Uterus (tissue), 2 donors: Measurements from ENCODE around the gene XRCC4.

Source experiments
- POLR2A ChIP-seq, 2 donors: fragments of 450-650 bp; IDR thresholded peaks; one replicate each; pipeline ENCODE4 v1.6.1; 2016; ENCODE audit warnings: antibody characterized with exemption in 2 of 2, mild to moderate bottlenecking in 1 of 2, moderate library complexity in 1 of 2
- TF ChIP-seq, protein P1 (sequence below), 4 experiments: fragments of 200-600 bp in 2 of 4; fragments of 450-650 bp in 2 of 4; sonication (generic) in 2 of 4; IDR thresholded peaks; one replicate each; pipeline ENCODE4 v1.5.1; 2016 to 2019; ENCODE audit warnings: antibody characterized with exemption in 4 of 4, mild to moderate bottlenecking in 2 of 4, moderate library complexity in 1 of 4

- TF ChIP-seq POLR2A (IDR thresholded peaks at IDR 0.05), result no peak
- TF ChIP-seq, protein P1, sequence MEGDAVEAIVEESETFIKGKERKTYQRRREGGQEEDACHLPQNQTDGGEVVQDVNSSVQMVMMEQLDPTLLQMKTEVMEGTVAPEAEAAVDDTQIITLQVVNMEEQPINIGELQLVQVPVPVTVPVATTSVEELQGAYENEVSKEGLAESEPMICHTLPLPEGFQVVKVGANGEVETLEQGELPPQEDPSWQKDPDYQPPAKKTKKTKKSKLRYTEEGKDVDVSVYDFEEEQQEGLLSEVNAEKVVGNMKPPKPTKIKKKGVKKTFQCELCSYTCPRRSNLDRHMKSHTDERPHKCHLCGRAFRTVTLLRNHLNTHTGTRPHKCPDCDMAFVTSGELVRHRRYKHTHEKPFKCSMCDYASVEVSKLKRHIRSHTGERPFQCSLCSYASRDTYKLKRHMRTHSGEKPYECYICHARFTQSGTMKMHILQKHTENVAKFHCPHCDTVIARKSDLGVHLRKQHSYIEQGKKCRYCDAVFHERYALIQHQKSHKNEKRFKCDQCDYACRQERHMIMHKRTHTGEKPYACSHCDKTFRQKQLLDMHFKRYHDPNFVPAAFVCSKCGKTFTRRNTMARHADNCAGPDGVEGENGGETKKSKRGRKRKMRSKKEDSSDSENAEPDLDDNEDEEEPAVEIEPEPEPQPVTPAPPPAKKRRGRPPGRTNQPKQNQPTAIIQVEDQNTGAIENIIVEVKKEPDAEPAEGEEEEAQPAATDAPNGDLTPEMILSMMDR (IDR thresholded peaks at IDR 0.05), result no peak
Observed at GRCh38 chr5:83118471-83118870, 41.1 kb downstream of the XRCC4 start.
